WTC11 (cell line): Measurements from ENCODE around the gene PGGT1B.

Experiments
- ZNF121 ChIP-seq: sonication (generic); formaldehyde crosslinking; IDR thresholded peaks from 2 replicates; pipeline ENCODE4 v1.8.0; 2023; ENCODE audit warnings: missing genetic modification reagents
- TF ChIP-seq, protein P1 (sequence below): sonication (generic); formaldehyde crosslinking; IDR thresholded peaks from 2 replicates; pipeline ENCODE4 v1.8.0; 2022; ENCODE audit warnings: mild to moderate bottlenecking, missing genetic modification reagents

DNA sequence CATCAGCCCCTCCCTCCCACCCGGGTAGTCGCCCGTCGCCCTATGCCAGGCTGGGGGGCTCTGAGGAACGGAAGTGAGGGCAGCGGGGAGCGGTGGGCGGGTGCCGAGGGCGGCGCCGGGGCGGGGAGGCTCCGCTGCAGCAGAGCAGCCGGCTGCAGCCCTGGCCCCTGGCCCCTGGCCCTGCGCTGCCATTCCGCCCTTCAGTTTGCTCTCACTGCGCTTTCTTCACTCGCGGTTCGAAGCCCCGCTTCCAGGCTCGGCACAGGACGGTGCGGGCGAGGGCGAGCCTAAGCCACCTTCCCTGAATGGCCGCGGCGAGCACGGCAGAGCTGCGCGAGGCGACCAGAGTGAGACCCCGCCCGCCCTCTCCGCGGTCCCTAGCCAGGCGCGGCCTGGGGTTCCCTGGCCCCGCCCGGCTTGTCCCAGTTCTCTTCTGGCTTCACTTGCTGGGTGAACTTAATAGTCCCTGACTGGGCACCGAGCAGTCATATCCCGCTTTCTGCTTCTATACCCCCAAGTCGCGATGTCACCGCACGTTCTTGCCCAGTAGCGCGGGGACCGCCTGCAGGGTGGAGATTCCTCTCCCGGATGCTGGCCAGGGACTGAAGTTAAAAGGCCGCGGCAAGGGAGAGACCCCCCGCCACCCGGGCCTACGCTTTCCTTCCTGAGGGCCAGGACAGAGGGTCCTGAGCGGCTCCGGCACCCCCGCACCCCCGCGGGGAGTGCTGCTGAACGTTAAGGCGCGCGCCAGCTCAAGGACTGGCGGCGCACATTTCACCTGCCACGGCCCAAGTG is 92.3 kb downstream of the PGGT1B start:
- no peak for TF ChIP-seq ZNF121 (CRISPR knock-in tag)
- TF ChIP-seq, protein P1, sequence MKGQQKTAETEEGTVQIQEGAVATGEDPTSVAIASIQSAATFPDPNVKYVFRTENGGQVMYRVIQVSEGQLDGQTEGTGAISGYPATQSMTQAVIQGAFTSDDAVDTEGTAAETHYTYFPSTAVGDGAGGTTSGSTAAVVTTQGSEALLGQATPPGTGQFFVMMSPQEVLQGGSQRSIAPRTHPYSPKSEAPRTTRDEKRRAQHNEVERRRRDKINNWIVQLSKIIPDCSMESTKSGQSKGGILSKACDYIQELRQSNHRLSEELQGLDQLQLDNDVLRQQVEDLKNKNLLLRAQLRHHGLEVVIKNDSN (CRISPR knock-in tag) = no peak
